ENCODE measurements around the gene METRNL.

DNA sequence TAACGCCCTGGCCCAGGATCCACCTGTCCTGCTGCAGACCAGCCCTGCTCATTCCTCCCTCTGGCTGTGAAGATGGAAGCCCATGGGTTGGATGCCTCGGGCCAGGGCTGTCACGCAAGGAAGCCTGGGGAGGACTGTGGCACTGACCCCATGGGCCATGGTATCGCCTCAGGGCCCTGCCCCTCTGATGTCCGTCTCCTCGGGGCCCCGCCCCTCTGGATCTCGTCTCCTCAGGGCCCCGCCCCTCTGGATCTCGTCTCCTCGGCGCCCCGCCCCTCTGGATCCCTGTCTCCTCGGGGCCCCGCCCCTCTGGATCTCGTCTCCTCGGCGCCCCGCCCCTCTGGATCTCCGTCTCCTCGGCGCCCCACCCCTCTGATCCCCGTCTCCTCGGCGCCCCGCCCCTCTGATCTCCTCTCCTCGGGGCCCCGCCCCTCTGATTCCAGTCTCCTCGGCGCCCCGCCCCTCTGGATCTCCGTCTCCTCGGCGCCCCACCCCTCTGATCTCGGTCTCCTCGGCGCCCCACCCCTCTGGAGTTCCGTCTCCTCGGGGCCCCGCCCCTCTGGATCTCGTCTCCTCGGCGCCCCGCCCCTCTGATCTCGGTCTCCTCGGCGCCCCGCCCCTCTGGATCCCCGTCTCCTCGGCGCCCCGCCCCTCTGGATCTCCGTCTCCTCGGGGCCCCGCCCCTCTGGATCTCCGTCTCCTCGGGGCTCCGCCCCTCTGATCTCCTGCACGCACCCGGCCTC lies 24.0 kb downstream of the METRNL start:
- TF ChIP-seq, protein P1, sequence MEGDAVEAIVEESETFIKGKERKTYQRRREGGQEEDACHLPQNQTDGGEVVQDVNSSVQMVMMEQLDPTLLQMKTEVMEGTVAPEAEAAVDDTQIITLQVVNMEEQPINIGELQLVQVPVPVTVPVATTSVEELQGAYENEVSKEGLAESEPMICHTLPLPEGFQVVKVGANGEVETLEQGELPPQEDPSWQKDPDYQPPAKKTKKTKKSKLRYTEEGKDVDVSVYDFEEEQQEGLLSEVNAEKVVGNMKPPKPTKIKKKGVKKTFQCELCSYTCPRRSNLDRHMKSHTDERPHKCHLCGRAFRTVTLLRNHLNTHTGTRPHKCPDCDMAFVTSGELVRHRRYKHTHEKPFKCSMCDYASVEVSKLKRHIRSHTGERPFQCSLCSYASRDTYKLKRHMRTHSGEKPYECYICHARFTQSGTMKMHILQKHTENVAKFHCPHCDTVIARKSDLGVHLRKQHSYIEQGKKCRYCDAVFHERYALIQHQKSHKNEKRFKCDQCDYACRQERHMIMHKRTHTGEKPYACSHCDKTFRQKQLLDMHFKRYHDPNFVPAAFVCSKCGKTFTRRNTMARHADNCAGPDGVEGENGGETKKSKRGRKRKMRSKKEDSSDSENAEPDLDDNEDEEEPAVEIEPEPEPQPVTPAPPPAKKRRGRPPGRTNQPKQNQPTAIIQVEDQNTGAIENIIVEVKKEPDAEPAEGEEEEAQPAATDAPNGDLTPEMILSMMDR (IDR thresholded peaks at IDR 0.05; ENCODE audit: low read length), result no peak
- no peak for TF ChIP-seq EZH2 (optimal IDR thresholded peaks at IDR 0.05; ENCODE audit: low read depth, low read length)

Measured in MM.1S (cell line).